Esophagus muscularis mucosa (tissue), 4 donors: ENCODE results near the gene EFL1. TPM values are rescaled to one million over a fixed set of nuclear protein-coding genes. Genes with fewer than 3 reads are reported as not detected.

Experiments
- DNase-seq: peaks from one replicate; pipeline ENCODE4 v3.0.0-alpha.2; 2017; ENCODE audit errors: extremely low spot score
- H3K27ac ChIP-seq, 4 donors: fragments of 200-600 bp; sonication (generic); replicated peaks in 1 of 4; 1 replicate in 3 of 4; 2 replicates in 1 of 4; pipeline ENCODE4 v1.5.1; 2016 to 2019; ENCODE audit warnings: mild to moderate bottlenecking in 1 of 4
- H3K27me3 ChIP-seq, 4 donors: fragments of 200-600 bp; sonication (generic); one replicate each; pipeline versions ENCODE4 v1.5.1 to v1.6.0; 2016 to 2019
- H3K36me3 ChIP-seq, 4 donors: fragments of 200-600 bp; sonication (generic); one replicate each; pipeline ENCODE4 v1.5.1; 2016 to 2019
- H3K4me1 ChIP-seq, 4 donors: fragments of 200-600 bp; sonication (generic); one replicate each; pipeline ENCODE4 v1.5.1; 2016 to 2019
- H3K4me3 ChIP-seq, 4 donors: fragments of 200-600 bp; sonication (generic); 1 replicate in 2 of 4; 2 replicates in 2 of 4; pipeline ENCODE4 v1.5.1; 2016 to 2019; ENCODE audit warnings: mild to moderate bottlenecking in 4 of 4, moderate library complexity in 1 of 4
- H3K9me3 ChIP-seq, 4 donors: fragments of 200-600 bp; sonication (generic); 1 replicate in 3 of 4; 2 replicates in 1 of 4; pipeline ENCODE4 v1.5.1; 2016 to 2019
- EP300 ChIP-seq: sonication (generic); formaldehyde crosslinking; IDR thresholded peaks from one replicate; pipeline ENCODE4 v1.6.1; 2017; ENCODE audit warnings: antibody characterized with exemption
- POLR2A ChIP-seq: fragments of 450-650 bp; IDR thresholded peaks from one replicate; pipeline ENCODE4 v1.6.1; 2017; ENCODE audit warnings: antibody characterized with exemption, moderate library complexity, mild to moderate bottlenecking, low read depth
- POLR2AphosphoS5 ChIP-seq, 2 donors: sonication (generic); formaldehyde crosslinking; IDR thresholded peaks; one replicate each; pipeline ENCODE4 v1.6.1; 2017; ENCODE audit warnings: antibody characterized with exemption in 2 of 2
- WGBS: methylation state at CpG from one replicate; pipeline ENCODE4 v1.1.5; 2018; 5-methylcytosine and 5-hydroxymethylcytosine counted together
- intact Hi-C: fragments of 100-400 bp; cut with DNase I; formaldehyde crosslinking; loops from one replicate; pipeline ENCODE4 v1.15.1; 2023
- total RNA-seq, 4 donors: library from RNA; depleted of rRNA; stranded (reverse); fragments of >200 nt; gene quantifications; one replicate each; pipeline versions ENCODE4 v1.1.0 to v1.2.1, GENCODE V29; 2016
- TF ChIP-seq, protein P1 (sequence below), 3 experiments: fragments of 200-600 bp in 2 of 3; fragments of 450-650 bp in 1 of 3; sonication (generic) in 2 of 3; IDR thresholded peaks; one replicate each; pipeline ENCODE4 v1.5.1; 2017 to 2019; ENCODE audit warnings: antibody characterized with exemption in 3 of 3, mild to moderate bottlenecking in 2 of 3, moderate library complexity in 1 of 3

The EFL1 gene
- total RNA-seq, 4 donors from 2014 or later: 13.0 to 17.4 (median 13.2) TPM

GRCh38 chr15:82129149-82129692 is 133.3 kb downstream of the EFL1 start:
- no peaks in the 10 kb centered on the region for H3K27me3 ChIP-seq
- intact Hi-C loops: no loop called here
- 62% methylated on average over 1 of the region's 1 CpG for WGBS
- no peak overlapping the region for H3K27ac ChIP-seq
- peaks cover 0 to 25% (median 21%) of the 10 kb centered on the region in 4 donors for H3K4me1 ChIP-seq
- TF ChIP-seq POLR2AphosphoS5 (IDR thresholded peaks at IDR 0.05) (no peak), EP300 (no peak), POLR2A (no peak)
- TF ChIP-seq, protein P1, sequence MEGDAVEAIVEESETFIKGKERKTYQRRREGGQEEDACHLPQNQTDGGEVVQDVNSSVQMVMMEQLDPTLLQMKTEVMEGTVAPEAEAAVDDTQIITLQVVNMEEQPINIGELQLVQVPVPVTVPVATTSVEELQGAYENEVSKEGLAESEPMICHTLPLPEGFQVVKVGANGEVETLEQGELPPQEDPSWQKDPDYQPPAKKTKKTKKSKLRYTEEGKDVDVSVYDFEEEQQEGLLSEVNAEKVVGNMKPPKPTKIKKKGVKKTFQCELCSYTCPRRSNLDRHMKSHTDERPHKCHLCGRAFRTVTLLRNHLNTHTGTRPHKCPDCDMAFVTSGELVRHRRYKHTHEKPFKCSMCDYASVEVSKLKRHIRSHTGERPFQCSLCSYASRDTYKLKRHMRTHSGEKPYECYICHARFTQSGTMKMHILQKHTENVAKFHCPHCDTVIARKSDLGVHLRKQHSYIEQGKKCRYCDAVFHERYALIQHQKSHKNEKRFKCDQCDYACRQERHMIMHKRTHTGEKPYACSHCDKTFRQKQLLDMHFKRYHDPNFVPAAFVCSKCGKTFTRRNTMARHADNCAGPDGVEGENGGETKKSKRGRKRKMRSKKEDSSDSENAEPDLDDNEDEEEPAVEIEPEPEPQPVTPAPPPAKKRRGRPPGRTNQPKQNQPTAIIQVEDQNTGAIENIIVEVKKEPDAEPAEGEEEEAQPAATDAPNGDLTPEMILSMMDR (IDR thresholded peaks at IDR 0.05): no peak
- peaks cover 0 to 33% (median 12%) of the 10 kb centered on the region in 4 donors for H3K36me3 ChIP-seq
- H3K4me3 ChIP-seq: no peak overlapping the region
- H3K9me3 ChIP-seq: no peaks in the 10 kb centered on the region
- DNase-seq: no peak

DNA sequence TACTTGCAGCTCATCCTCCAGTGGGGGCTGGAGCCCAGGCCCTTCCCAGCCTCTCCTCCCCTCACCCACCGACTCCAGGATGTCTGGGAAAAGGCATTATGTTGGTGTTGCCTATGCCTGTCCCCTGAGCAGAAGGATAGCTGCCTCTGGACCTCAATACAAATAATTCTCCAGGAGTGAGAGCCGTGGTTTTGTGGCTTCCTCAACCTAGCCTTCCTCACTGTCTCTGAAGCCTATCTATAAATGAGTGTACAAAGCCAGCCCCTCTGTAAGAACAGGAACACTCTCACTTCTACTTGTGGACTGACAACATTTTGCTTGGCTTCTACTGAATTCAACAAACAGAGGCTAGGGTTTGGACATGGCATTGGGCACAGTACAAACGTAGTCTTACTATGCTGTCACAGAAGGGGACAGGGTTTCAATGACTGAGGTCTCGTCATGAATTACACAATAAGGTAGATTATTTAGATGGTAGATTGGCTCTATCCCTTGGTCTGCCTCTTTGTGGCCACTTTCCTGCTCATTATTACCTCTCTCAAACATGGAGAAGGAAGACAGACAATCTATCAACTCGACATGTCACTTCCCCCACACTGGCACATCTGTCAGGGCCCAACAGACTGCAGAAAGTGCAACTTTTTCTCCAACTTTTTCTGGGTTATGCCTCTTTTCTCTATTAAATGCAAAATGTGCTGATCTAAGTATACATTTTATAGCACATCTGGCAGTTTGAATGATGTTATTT is 134.0 kb downstream of the EFL1 start:
- WGBS: 84% methylated on average over 5 of the region's 5 CpGs
- H3K9me3 ChIP-seq: no peaks in the 10 kb centered on the region
- H3K36me3 ChIP-seq: peaks cover 0 to 28% (median 6%) of the 10 kb centered on the region in 4 donors
- no peak overlapping the region for H3K27ac ChIP-seq
- TF ChIP-seq POLR2A (no peak), EP300 (no peak), POLR2AphosphoS5 (IDR thresholded peaks at IDR 0.05) (no peak)
- TF ChIP-seq, protein P1 (IDR thresholded peaks at IDR 0.05): no peak
- intact Hi-C loops: no loop called here
- H3K4me3 ChIP-seq: no peak overlapping the region
- no peak for DNase-seq
- H3K27me3 ChIP-seq: no peaks in the 10 kb centered on the region
- H3K4me1 ChIP-seq: peaks cover 0 to 25% (median 21%) of the 10 kb centered on the region in 4 donors

DNA sequence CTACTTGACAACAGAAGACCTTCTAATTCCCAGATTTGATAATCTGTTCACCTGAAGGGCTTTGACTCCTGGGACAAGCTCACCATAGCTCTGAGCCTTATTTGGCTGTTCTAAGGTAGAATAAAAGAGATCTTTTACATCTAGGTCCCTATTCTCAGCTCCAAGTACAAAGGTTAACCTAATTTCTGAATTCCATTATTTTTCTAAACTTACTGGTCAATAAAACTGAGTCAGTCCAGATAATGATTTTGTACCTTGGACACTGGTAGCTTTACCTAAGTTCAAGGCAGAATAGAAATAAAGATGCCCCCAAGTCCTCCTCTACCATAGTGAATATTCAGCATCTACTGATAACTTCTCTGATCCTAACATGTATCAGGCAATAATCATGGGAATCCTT is 135.0 kb downstream of the EFL1 start:
- Histone ChIP-seq H3K27me3 (no peaks in the 10 kb centered on the region), H3K9me3 (no peaks in the 10 kb centered on the region), H3K27ac (no peak overlapping the region), H3K36me3 (peaks cover 0 to 28% (median 3%) of the 10 kb centered on the region in 4 donors), H3K4me3 (no peak overlapping the region), H3K4me1 (peaks cover 0 to 30% (median 26%) of the 10 kb centered on the region in 4 donors)
- DNase-seq: no peak
- TF ChIP-seq, protein P1 (IDR thresholded peaks at IDR 0.05): no peak
- no peak for TF ChIP-seq POLR2AphosphoS5 (IDR thresholded peaks at IDR 0.05)
- TF ChIP-seq POLR2A: no peak
- TF ChIP-seq EP300: no peak
- intact Hi-C loops: no loop called here

- Histone ChIP-seq H3K27ac (no peak overlapping the region), H3K27me3 (no peaks in the 10 kb centered on the region), H3K9me3 (no peaks in the 10 kb centered on the region), H3K36me3 (peaks cover 0 to 28% (median 3%) of the 10 kb centered on the region in 4 donors), H3K4me1 (peaks cover 0 to 35% (median 30%) of the 10 kb centered on the region in 4 donors), H3K4me3 (no peak overlapping the region)
- no peak for DNase-seq
- TF ChIP-seq EP300 (no peak), POLR2AphosphoS5 (IDR thresholded peaks at IDR 0.05) (no peak), POLR2A (no peak)
- TF ChIP-seq, protein P1 (IDR thresholded peaks at IDR 0.05): no peak
- intact Hi-C loops: no loop called here
- 99% methylated on average over 3 of the region's 3 CpGs for WGBS
These were observed 136.2 kb downstream of the EFL1 start for GRCh38 chr15:82126346-82126745.
